Superior temporal gyrus (tissue), 1 donor: ENCODE data around the gene DYRK2.
A peak's percentile ranks its signal among the peaks of the same experiment; 100 is the strongest.

Source experiments
- DNase-seq: peaks from one replicate; pipeline ENCODE4 v3.0.0-alpha.2; 2016; ENCODE audit errors: extremely low spot score

The DYRK2 gene

GRCh38 chr12:67648521-67649260, at the start of gene DYRK2:
TSS of gene DYRK2 (plus strand) at chr12:67648745. CDS start at chr12:67649134, 389 bp downstream.
- DNase-seq: peak; percentile 65

DNA sequence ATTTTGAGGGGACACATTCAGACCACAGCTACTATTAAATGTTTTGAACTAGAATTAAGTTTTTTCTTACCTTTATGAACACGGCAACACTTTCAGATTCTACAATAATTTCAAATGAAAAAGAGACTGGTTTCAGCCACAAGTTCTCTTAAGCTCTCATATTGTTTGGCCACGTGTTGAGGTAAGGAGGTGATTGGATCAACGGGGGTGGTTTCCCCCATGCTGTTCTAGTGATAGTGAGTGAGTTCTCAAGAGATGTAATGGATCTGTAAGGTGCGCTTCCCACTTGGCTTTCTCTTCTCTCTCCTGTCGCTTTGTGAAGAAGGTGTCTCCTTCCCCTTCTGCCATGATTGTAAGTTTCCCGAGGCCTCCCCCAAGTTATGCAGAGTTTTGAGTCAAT, 48.9 kb upstream of the DYRK2 start:
- no peak for DNase-seq

- DNase-seq: no peak
Measured at GRCh38 chr12:67601126-67601525, 47.4 kb upstream of the DYRK2 start.

DNA sequence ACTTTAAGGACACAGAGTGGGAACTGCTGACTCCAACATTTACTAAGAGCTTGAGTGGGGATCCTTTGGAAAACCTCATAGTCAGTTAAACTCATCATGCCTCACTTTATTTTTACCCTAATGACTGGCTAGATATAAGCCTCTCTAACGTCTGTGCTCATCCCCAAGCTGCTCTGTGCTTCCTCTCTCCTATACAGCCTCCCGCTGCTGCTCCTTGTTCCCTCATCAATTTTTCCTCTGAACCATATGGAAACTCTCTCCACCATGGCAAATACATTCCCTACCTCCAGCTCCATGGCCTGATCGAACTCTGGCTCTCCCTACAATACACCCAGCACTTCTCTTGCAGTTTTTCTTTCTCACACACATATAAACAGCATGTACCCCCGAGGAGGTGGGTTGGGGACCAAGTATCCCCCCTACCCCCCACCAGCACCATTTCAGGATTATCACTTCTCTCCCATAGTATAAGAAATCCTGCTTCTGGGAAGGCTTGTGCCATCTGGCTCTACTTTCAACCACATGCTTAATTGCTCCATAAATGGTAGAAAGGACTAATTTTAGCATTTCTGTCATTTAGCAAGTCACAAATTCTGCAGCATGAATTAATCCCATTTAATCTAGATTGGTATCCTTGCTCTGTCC, 39.2 kb upstream of the DYRK2 start:
- no peak for DNase-seq

DNA sequence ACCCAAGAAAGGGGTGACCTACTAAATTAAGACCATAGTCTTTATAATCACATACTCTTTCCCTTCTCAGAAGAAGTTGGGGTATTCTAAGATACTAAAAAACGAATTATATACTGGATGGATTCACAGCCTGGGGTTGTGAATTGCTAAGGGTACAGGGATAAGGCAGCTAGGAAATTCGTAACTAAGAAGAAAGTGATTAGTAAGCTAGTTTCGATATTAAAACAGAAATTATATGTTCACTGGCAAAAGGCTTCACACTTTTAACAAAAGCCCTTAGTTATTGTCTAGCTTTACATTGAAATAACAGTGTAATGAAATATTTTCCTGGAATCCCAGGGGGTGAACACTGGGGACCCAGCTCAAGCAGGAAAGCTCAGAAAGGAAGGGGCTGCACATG, 35.5 kb upstream of the DYRK2 start:
- DNase-seq: no peak

- DNase-seq: no peak
Measured at GRCh38 chr12:67617629-67618028, 30.9 kb upstream of the DYRK2 start.

DNA sequence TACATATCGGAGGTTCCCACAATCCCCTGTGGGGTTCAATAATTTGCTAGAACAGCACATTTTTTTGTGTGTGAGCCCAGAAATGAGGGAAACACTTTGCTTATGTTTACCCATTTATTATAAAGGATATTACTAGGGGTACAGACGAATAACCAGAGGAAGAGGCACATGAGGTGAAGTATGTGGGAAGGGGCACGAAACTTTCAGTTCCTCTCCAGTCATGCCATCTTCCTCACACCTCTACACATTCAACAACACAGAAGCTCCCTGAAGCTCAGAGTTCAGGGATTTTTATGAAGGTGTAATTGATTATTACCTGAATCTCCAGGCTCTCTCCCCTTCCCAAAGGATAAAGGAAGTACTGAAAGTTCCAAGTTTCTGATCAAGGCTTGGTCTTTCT, 30.2 kb upstream of the DYRK2 start:
- no peak for DNase-seq

DNA sequence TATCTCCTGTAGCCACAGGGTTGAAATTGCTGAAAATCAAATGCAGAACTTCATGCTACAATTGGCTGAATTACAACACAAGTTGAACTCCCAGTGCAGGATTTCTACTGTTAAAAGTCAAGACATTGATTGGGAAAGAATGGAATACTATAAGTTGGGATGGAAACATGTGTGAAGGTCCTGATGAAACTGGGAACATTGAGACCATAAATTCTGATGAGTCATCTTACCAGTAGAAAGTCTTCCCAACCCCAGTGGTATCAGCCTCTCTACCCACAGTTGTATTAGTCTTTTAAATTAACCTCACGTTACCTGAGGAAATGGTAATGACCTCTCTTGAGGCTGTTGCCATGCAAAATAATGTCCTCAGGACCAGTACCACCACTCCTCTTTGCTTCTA, 27.4 kb upstream of the DYRK2 start:
- no peak for DNase-seq

- no peak for DNase-seq
Measured at GRCh38 chr12:67621926-67622325, 26.6 kb upstream of the DYRK2 start.

DNA sequence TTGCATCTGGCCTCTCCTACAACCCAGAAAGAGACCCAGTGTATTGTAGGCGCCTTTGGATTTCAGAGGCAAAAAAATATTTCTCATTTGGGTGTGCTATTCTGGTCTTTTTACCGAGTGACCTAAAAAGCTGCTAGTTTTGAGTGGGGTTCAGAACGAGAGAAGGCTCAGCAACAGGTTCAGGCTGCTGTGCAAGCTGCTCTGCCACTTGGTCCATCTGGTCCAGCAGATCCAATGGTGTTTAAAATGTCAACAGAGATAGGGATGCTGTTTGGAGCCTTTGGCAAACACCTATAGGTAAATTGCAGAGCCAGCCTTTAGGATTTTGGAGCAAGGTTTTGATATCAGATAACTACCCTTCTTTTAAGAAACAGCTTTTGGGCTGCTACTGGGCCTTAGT, 25.3 kb upstream of the DYRK2 start:
- DNase-seq: no peak

DNA sequence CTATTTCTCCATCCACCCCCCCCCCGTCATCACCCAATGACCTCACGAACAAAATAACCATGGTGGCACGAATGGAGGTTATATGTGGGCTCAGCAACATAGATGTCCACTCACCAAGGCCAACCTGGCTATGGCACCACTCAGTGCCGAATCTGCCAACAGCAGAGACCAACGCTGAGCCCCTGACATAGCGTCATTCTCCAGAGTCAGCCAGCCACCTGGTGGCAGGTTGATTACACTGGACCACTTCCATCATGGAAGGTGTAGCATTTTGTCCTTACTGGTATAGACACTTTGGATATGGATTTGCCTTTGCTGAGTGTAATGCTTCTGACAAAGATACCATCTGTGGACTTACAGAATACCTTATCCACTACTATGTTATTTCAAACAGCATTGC, 24.2 kb upstream of the DYRK2 start:
- DNase-seq: no peak

DNA sequence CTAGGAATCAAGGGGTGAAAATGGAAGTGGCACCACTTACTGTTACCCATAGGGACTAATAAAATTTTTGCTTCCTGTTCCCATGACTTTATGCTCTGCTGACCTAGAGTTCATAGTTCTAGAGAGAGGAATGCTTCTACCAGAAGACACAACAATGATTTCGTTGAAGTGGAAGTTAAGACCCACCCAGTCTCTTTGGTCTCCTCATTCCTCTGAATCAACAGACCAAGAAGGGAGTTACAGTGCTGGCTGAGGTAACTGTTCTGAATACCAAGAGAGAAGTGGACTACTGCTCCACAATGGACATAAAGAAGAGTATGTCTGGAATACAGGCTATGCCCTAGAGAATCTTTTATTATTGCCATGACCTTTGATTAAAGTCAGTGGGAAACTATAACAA, 23.5 kb upstream of the DYRK2 start:
- no peak for DNase-seq

DNA sequence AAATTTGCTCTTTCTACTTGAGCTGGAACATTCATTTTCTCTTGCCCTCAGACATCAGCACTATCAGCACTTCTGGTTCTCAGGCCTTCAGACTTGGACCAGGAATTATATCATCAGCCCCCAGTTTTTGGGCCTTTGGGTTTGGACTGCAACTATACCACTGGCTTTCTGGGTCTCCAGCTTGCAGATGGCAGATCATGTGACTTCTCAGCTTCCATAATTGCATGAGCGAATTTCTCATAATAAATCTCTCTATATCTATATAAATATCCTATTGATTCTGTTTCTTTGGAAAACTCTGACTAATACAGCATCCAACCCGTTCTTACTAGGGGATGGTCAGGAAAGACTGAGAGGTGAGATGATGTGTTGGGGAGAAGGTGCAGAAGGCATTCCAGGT, 22.4 kb upstream of the DYRK2 start:
- no peak for DNase-seq

GRCh38 chr12:67630373-67631088, 18.0 kb upstream of the DYRK2 start:
- no peak for DNase-seq

DNA sequence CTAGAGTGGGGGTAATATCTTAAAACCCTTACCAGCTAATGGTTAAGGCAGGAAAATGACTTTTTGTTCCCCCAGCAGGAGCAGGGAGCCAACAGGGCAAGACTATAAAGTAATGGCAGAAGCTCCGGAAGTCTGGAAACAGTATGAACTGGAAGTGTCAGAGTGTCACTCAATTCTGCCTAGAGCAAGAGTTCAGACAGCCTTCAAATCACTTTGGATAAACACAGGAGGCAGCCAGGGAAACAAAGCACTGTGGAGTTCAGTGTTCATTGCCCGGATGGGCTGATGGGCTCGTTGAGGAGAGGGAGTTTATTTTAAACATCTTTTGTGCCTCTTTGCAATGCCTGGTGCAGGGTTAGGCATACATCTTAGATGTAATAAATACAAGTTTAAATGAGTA, 16.5 kb upstream of the DYRK2 start:
- DNase-seq: no peak

GRCh38 chr12:67633024-67633610, 15.4 kb upstream of the DYRK2 start:
- DNase-seq: no peak

DNA sequence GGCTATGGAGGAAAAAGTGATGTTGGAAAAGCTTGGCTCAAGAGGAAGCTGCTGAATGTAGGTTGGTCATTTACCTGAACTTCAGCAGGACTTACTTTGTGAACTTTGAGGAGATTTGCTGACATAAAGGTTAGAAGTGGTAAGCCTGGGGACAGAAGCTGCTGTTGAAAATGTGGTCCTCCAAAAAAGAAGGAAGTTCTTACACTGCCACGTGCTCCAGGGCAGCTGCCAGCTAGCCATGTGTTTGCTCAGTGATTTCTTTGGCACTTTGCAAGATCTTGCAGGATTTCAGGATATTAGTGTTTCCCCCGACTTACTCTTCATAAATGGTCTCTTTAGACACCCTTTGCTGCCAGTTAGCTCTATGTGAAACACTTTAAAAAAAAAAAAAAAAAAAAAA, 14.8 kb upstream of the DYRK2 start:
- no peak for DNase-seq

DNA sequence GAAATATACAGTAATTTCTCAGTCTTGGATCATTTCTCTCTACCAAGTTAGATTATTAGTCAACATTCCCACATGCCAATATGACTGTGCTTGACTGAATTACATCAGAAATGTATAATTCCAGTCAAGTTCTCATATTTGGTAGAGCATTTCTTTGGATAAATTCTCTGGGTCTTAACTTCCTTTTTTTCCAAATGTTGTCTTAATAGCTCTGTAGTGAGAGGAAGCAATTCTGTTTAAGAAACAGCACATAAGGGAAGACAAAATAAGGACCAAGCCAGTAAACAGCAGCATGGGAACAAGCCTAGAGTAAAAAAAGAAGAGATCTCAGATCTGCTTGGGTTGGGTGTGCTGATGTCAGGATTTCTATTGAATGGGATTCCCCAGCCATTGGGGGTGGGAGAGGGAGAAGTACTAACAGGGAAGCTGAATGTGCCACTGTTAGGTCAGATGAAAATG, 14.2 kb upstream of the DYRK2 start:
- no peak for DNase-seq

- no peak for DNase-seq
Measured at GRCh38 chr12:67637718-67638117, 10.8 kb upstream of the DYRK2 start.

GRCh38 chr12:67638694-67639093, 9.9 kb upstream of the DYRK2 start:
- DNase-seq: no peak

- DNase-seq: no peak
Measured at GRCh38 chr12:67640863-67641262, 7.7 kb upstream of the DYRK2 start.

- no peak for DNase-seq
Measured at GRCh38 chr12:67645126-67645525, 3.4 kb upstream of the DYRK2 start.

DNA sequence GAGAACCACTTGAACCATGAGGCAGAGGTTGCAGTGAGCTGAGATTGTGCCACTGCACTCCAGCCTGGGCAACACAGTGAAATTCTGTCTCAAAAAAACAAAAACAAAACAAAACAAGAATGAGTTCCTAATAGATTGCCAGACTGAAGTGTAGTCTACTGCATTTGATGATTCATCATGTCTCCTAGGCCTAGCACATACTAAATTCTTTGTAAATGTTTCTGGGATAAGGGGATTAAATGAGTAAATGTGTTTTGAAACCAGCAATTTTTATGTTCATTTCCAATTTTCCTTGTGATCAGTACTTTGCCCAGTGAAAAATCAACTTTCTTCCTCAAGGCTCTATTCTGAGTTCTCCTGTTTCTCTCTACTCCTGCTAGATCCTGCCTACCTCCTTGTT, 2.9 kb upstream of the DYRK2 start:
- DNase-seq: no peak
